Astrocyte (in vitro differentiated cells and primary cell): ENCODE results near the gene EPM2A.

Experiments used
- CTCF ChIP-seq: IDR thresholded peaks from 2 replicates; pipeline ENCODE4 v1.5.1; 2011; ENCODE audit warnings: low read depth, mild to moderate bottlenecking, inconsistent platforms, low read length, moderate library complexity; ENCODE audit not compliant: insufficient read depth
- EZH2 ChIP-seq: IDR thresholded peaks from 2 replicates; pipeline ENCODE4 v1.6.1; 2012; ENCODE audit warnings: mild to moderate bottlenecking, low read length, inconsistent platforms; ENCODE audit not compliant: insufficient read depth

- TF ChIP-seq CTCF (no peak), EZH2 (no peak)
These were observed 26.3 kb upstream of the EPM2A start for GRCh38 chr6:145761584-145761983.
